ENCODE results near the gene LRRN3. TPM values are rescaled to one million over a fixed set of nuclear protein-coding genes. Genes with fewer than 3 reads are reported as not detected.

The LRRN3 gene
- total and polyA plus RNA-seq, 10 of the 15 experiments (the other 5 are each of a cell fraction or from before 2014, with no cell fraction given): 0.02 to 0.24 (median 0.11) TPM; not detected in 3

DNA sequence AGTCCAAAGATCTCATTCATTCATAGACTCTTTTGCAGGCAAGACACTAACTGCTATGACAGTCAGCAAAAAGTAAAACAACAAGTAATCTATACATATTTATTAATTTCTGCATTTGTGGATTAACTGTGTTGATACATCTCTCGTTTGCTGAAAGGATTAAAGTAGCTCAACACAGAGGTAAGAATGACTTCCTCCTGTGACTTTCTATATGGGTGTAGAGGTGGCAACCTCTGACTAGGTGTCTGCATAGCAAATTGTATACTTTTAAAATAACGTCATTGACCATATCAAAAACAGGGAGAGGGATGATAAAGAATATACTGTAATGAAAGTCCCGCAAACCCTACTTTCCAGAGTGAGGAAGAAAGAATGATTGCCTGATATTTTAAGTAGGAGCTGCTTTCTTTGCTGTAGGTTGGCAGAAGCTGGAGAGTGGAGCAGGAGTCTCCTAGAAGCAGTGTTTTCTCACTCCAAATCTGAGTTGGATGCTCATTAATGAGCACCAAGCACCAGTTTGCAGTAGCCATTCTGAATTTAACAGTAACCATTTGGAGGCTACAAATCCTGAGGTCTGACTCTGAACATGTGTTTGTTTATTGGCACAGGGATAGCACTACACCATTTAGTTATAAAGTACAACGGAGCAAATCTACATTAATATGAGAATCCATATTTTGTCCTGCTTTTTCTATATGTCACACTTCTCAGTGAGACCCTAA is 9.2 kb upstream of the LRRN3 start (continued):
- TF ChIP-seq, protein P1, sequence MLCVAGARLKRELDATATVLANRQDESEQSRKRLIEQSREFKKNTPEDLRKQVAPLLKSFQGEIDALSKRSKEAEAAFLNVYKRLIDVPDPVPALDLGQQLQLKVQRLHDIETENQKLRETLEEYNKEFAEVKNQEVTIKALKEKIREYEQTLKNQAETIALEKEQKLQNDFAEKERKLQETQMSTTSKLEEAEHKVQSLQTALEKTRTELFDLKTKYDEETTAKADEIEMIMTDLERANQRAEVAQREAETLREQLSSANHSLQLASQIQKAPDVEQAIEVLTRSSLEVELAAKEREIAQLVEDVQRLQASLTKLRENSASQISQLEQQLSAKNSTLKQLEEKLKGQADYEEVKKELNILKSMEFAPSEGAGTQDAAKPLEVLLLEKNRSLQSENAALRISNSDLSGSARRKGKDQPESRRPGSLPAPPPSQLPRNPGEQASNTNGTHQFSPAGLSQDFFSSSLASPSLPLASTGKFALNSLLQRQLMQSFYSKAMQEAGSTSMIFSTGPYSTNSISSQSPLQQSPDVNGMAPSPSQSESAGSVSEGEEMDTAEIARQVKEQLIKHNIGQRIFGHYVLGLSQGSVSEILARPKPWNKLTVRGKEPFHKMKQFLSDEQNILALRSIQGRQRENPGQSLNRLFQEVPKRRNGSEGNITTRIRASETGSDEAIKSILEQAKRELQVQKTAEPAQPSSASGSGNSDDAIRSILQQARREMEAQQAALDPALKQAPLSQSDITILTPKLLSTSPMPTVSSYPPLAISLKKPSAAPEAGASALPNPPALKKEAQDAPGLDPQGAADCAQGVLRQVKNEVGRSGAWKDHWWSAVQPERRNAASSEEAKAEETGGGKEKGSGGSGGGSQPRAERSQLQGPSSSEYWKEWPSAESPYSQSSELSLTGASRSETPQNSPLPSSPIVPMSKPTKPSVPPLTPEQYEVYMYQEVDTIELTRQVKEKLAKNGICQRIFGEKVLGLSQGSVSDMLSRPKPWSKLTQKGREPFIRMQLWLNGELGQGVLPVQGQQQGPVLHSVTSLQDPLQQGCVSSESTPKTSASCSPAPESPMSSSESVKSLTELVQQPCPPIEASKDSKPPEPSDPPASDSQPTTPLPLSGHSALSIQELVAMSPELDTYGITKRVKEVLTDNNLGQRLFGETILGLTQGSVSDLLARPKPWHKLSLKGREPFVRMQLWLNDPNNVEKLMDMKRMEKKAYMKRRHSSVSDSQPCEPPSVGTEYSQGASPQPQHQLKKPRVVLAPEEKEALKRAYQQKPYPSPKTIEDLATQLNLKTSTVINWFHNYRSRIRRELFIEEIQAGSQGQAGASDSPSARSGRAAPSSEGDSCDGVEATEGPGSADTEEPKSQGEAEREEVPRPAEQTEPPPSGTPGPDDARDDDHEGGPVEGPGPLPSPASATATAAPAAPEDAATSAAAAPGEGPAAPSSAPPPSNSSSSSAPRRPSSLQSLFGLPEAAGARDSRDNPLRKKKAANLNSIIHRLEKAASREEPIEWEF (IDR thresholded peaks at IDR 0.05; ENCODE audit: insufficient replicate concordance, low read depth, low read length): no peak
- no peak for TF ChIP-seq ZNF384 (IDR thresholded peaks at IDR 0.05; ENCODE audit: borderline replicate concordance, low read depth, low read length)
- no peak for TF ChIP-seq CREM (IDR thresholded peaks at IDR 0.05; ENCODE audit: low read depth)
- TF ChIP-seq, protein P2, sequence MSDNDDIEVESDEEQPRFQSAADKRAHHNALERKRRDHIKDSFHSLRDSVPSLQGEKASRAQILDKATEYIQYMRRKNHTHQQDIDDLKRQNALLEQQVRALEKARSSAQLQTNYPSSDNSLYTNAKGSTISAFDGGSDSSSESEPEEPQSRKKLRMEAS (IDR thresholded peaks at IDR 0.05; ENCODE audit: low read depth, low read length): no peak
- TF ChIP-seq, protein P3, sequence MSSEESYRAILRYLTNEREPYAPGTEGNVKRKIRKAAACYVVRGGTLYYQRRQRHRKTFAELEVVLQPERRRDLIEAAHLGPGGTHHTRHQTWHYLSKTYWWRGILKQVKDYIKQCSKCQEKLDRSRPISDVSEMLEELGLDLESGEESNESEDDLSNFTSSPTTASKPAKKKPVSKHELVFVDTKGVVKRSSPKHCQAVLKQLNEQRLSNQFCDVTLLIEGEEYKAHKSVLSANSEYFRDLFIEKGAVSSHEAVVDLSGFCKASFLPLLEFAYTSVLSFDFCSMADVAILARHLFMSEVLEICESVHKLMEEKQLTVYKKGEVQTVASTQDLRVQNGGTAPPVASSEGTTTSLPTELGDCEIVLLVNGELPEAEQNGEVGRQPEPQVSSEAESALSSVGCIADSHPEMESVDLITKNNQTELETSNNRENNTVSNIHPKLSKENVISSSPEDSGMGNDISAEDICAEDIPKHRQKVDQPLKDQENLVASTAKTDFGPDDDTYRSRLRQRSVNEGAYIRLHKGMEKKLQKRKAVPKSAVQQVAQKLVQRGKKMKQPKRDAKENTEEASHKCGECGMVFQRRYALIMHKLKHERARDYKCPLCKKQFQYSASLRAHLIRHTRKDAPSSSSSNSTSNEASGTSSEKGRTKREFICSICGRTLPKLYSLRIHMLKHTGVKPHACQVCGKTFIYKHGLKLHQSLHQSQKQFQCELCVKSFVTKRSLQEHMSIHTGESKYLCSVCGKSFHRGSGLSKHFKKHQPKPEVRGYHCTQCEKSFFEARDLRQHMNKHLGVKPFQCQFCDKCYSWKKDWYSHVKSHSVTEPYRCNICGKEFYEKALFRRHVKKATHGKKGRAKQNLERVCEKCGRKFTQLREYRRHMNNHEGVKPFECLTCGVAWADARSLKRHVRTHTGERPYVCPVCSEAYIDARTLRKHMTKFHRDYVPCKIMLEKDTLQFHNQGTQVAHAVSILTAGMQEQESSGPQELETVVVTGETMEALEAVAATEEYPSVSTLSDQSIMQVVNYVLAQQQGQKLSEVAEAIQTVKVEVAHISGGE (CRISPR knock-in tag; IDR thresholded peaks at IDR 0.05): no peak
- TF ChIP-seq ZNF274 (IDR thresholded peaks at IDR 0.05; ENCODE audit: insufficient read depth, insufficient read length): no peak

Measured in GM12878 (cell line).